DOHH2 (cell line): ENCODE measurements around the gene DMAP1.

Source experiments
- EZH2phosphoT487 ChIP-seq: fragments of 200-600 bp; sonication (generic); IDR thresholded peaks from 2 replicates; pipeline ENCODE4 v1.6.1; 2017; ENCODE audit warnings: borderline replicate concordance, mild to moderate bottlenecking, antibody characterized with exemption, low read length, moderate library complexity, mixed read lengths
- TF ChIP-seq, protein P1 (sequence below): fragments of 200-600 bp; sonication (generic); IDR thresholded peaks from one replicate; pipeline ENCODE4 v1.5.1; 2014; ENCODE audit warnings: antibody characterized with exemption, mild to moderate bottlenecking, low read depth, low read length; ENCODE audit not compliant: poor library complexity, severe bottlenecking

GRCh38 chr1:44259090-44259489, 45.8 kb downstream of the DMAP1 start:
- TF ChIP-seq, protein P1, sequence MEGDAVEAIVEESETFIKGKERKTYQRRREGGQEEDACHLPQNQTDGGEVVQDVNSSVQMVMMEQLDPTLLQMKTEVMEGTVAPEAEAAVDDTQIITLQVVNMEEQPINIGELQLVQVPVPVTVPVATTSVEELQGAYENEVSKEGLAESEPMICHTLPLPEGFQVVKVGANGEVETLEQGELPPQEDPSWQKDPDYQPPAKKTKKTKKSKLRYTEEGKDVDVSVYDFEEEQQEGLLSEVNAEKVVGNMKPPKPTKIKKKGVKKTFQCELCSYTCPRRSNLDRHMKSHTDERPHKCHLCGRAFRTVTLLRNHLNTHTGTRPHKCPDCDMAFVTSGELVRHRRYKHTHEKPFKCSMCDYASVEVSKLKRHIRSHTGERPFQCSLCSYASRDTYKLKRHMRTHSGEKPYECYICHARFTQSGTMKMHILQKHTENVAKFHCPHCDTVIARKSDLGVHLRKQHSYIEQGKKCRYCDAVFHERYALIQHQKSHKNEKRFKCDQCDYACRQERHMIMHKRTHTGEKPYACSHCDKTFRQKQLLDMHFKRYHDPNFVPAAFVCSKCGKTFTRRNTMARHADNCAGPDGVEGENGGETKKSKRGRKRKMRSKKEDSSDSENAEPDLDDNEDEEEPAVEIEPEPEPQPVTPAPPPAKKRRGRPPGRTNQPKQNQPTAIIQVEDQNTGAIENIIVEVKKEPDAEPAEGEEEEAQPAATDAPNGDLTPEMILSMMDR, result no peak
- TF ChIP-seq EZH2phosphoT487, result no peak
